ENCODE results near the gene PPP6C.
"Not testable (repeated sequence)": the region's sequence is repeated elsewhere in the genome, so short reads cannot be mapped to it uniquely, and the experiment has no call there.

PPP6C gene

GRCh38 chr9:125172031-125172755, 17.4 kb downstream of the PPP6C start:
- H3K9me3 ChIP-seq, result no peaks in the 10 kb centered on the region
- H3K36me3 ChIP-seq (replicated peaks), result peaks cover 15% of the 10 kb centered on the region
- no peaks in the 10 kb centered on the region; the same call in 1 of the 2 replicates for H3K4me1 ChIP-seq
- peak in 1 of 2 experiments; percentile 15 for DNase-seq (ENCODE audit: low spot score in 2 of 2)
- in situ Hi-C loops (cut with MboI; ENCODE audit: low sequenced_read_pairs), result no loop called here
- no peaks in the 10 kb centered on the region for H3K27me3 ChIP-seq (ENCODE audit: low read depth)
- no peak overlapping the region for H3K4me3 ChIP-seq

GRCh38 chr9:125169895-125170294, 19.7 kb downstream of the PPP6C start:
- Histone ChIP-seq H3K9me3 (no peaks in the 10 kb centered on the region), H3K36me3 (replicated peaks) (peaks cover 15% of the 10 kb centered on the region), H3K4me3 (no peak overlapping the region), H3K4me1 (no peaks in the 10 kb centered on the region; the same call in 1 of the 2 replicates), H3K27me3 (ENCODE audit: low read depth) (no peaks in the 10 kb centered on the region)
- in situ Hi-C loops (cut with MboI; ENCODE audit: low sequenced_read_pairs), result no loop called here
- no peak for DNase-seq (ENCODE audit: low spot score in 2 of 2)

- in situ Hi-C loops (cut with MboI; ENCODE audit: low sequenced_read_pairs), result no loop called here
- DNase-seq (ENCODE audit: low spot score in 2 of 2), result no peak
- H3K27me3 ChIP-seq (ENCODE audit: low read depth), result no peaks in the 10 kb centered on the region
- no peaks in the 10 kb centered on the region for H3K4me1 ChIP-seq
- no peak overlapping the region for H3K4me3 ChIP-seq
- H3K36me3 ChIP-seq (replicated peaks), result peaks cover 10% of the 10 kb centered on the region
- no peaks in the 10 kb centered on the region for H3K9me3 ChIP-seq
Measured at GRCh38 chr9:125166762-125167161, 22.8 kb downstream of the PPP6C start.

GRCh38 chr9:125162891-125163290, 26.7 kb downstream of the PPP6C start:
- H3K36me3 ChIP-seq (replicated peaks); DNase-seq (ENCODE audit: low spot score in 2 of 2); in situ Hi-C loops (cut with MboI; ENCODE audit: low sequenced_read_pairs); H3K4me1 ChIP-seq; H3K4me3 ChIP-seq; H3K27me3 ChIP-seq (ENCODE audit: low read depth); H3K9me3 ChIP-seq: not testable (repeated sequence)

GRCh38 chr9:125161284-125161918, 28.2 kb downstream of the PPP6C start:
- H3K9me3 ChIP-seq, result no peaks in the 10 kb centered on the region
- no peaks in the 10 kb centered on the region for H3K27me3 ChIP-seq (ENCODE audit: low read depth)
- H3K4me1 ChIP-seq, result no peaks in the 10 kb centered on the region
- DNase-seq (ENCODE audit: low spot score in 2 of 2), result no peak
- H3K4me3 ChIP-seq, result no peak overlapping the region
- 0 out of 2 replicates have a peak, but pooled peaks cover 6% of the 10 kb centered on the region for H3K36me3 ChIP-seq (replicated peaks)
- in situ Hi-C loops (cut with MboI; ENCODE audit: low sequenced_read_pairs), result no loop called here

DNA sequence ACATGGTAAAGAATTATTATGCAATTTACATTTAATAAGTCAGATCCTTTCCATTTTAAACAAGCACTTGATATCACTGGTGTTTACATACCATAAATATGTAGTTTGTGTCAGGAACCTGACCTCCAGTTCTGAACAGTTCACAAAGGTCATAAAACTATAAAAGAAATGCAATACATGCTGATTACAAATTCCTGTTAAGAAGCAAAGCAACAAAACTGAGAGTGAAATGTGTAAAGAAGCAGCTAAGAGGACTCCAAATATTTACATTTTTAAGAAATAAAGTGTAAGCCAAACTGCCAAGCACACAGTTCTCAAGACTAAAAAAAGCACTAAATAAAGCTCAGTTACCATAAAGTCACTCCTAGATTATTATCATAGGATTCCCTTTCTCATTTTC, 28.9 kb downstream of the PPP6C start:
- no peaks in the 10 kb centered on the region for H3K4me1 ChIP-seq
- no peaks in the 10 kb centered on the region for H3K27me3 ChIP-seq (ENCODE audit: low read depth)
- no peaks in the 10 kb centered on the region for H3K9me3 ChIP-seq
- no peak for DNase-seq (ENCODE audit: low spot score in 2 of 2)
- 0 out of 2 replicates have a peak, but pooled peaks cover 6% of the 10 kb centered on the region for H3K36me3 ChIP-seq (replicated peaks)
- H3K4me3 ChIP-seq, result no peak overlapping the region
- in situ Hi-C loops (cut with MboI; ENCODE audit: low sequenced_read_pairs), result no loop called here

DNA sequence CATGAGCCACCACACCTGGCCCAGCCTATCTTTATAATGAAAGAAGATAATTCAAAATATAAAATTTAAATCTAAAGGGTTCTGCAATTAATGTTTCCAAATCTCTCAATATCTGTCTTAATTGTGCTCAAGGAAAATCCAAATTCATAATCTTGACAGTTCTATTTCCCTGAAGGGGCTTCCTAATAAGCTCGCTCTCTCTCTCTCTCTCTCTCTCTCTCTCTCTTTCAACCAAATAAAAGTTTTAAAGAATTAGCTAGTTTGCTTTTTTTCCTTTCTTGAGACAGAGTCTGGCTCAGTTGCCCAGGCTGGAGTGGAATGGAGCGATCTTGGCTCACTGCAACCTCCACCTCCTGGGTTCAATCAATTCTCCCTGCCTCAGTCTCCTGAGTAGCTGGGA, 33.1 kb downstream of the PPP6C start:
- H3K4me3 ChIP-seq, result no peak overlapping the region
- H3K36me3 ChIP-seq (replicated peaks), result peaks cover 28% of the 10 kb centered on the region
- H3K4me1 ChIP-seq, result no peaks in the 10 kb centered on the region
- no peaks in the 10 kb centered on the region for H3K9me3 ChIP-seq
- in situ Hi-C loops (cut with MboI; ENCODE audit: low sequenced_read_pairs), result no loop called here
- H3K27me3 ChIP-seq (ENCODE audit: low read depth), result no peaks in the 10 kb centered on the region
- no peak for DNase-seq (ENCODE audit: low spot score in 2 of 2)

GRCh38 chr9:125153712-125154367, 35.8 kb downstream of the PPP6C start:
- no peaks in the 10 kb centered on the region for H3K9me3 ChIP-seq
- peaks cover 42% of the 10 kb centered on the region for H3K36me3 ChIP-seq (replicated peaks)
- in situ Hi-C loops (cut with MboI; ENCODE audit: low sequenced_read_pairs), result no loop called here
- no peaks in the 10 kb centered on the region for H3K4me1 ChIP-seq
- no peak for DNase-seq (ENCODE audit: low spot score in 2 of 2)
- no peak overlapping the region for H3K4me3 ChIP-seq
- no peaks in the 10 kb centered on the region for H3K27me3 ChIP-seq (ENCODE audit: low read depth)

- in situ Hi-C loops (cut with MboI; ENCODE audit: low sequenced_read_pairs), result no loop called here
Measured at GRCh38 chr9:125151730-125152129, 37.9 kb downstream of the PPP6C start.

DNA sequence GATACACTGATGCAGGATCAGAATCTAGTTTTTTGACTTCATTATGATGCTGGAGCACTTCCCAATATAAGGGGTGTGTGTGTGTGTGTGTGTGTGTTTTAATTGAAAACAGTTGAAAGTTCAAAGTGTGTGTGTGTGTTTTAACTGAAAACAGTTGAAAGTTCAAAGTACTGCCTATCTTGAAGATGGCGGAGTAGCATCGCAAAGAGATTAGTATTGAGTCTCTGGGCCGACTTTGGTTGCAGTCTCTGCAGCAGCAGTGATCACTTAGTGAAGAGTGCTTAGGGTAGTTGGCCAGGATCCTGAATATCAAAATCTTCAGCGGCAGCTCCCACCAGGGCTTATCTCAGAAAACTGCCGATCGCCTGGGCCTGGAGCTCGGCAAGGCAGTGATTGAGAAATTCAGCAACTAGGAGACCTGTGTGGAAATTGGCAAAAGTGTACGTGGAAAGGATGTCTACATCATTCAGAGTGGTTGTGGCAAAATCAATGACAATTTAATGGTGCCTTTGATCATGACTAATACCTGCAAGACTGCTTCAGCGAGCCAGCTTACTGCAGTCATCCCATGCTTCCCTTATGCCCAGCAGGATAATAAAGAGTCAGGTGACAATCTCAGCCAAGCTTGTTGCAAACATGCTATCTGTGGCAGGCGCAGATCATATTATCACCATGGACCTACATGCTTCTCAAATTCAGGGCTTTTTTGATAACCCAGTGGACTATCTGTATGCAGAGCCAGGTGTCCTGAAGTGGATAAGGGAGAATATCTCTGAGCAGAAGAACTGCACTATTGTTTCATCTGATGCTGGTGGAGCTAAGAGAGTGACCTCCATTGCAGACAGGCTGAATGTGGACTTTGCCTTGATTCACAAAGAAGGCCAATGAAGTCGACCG, 39.0 kb downstream of the PPP6C start:
- no peaks in the 10 kb centered on the region for H3K9me3 ChIP-seq
- H3K36me3 ChIP-seq (replicated peaks), result peaks cover 42% of the 10 kb centered on the region
- no peaks in the 10 kb centered on the region for H3K4me1 ChIP-seq
- H3K4me3 ChIP-seq, result no peak overlapping the region
- H3K27me3 ChIP-seq (ENCODE audit: low read depth), result no peaks in the 10 kb centered on the region
- DNase-seq (ENCODE audit: low spot score in 2 of 2), result no peak
- in situ Hi-C loops (cut with MboI; ENCODE audit: low sequenced_read_pairs), result no loop called here

More at GRCh38 chr9:125151730-125152129, 37.9 kb downstream of the PPP6C start:
- Histone ChIP-seq H3K36me3 (replicated peaks) (peaks cover 42% of the 10 kb centered on the region), H3K4me3 (no peak overlapping the region), H3K4me1 (no peaks in the 10 kb centered on the region), H3K9me3 (no peaks in the 10 kb centered on the region), H3K27me3 (ENCODE audit: low read depth) (no peaks in the 10 kb centered on the region)
- no peak for DNase-seq (ENCODE audit: low spot score in 2 of 2)

- Histone ChIP-seq H3K9me3 (no peaks in the 10 kb centered on the region), H3K4me3 (no peak overlapping the region), H3K36me3 (replicated peaks) (peaks cover 24% of the 10 kb centered on the region), H3K4me1 (no peaks in the 10 kb centered on the region), H3K27me3 (ENCODE audit: low read depth) (no peaks in the 10 kb centered on the region)
- in situ Hi-C loops (cut with MboI; ENCODE audit: low sequenced_read_pairs), result no loop called here
- no peak for DNase-seq (ENCODE audit: low spot score in 2 of 2)
Measured at GRCh38 chr9:125147401-125147951, 42.1 kb downstream of the PPP6C start.

DNA sequence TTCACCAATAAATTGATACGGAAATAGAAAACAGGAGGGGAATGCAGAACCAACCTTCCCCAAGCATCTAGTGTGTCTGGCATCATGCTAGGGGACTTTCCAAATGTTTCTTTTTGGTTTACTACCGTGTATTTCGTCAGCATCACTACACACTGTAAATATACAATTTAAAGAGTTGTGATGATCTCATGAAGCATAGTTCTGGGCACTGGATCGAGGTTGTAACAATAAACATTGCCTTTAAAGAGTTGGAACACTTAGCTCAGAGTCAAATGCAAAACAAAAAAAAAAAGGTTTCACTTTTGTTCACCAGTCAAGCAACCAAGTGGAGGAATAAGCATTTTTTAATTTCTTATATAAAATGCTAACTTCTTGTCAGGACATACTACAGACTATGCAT, 43.4 kb downstream of the PPP6C start:
- Histone ChIP-seq H3K9me3 (no peaks in the 10 kb centered on the region), H3K36me3 (replicated peaks) (peaks cover 24% of the 10 kb centered on the region), H3K4me1 (peaks cover 11% of the 10 kb centered on the region), H3K27me3 (ENCODE audit: low read depth) (no peaks in the 10 kb centered on the region), H3K4me3 (no peak overlapping the region)
- no peak for DNase-seq (ENCODE audit: low spot score in 2 of 2)
- in situ Hi-C loops (cut with MboI; ENCODE audit: low sequenced_read_pairs), result no loop called here

DNA sequence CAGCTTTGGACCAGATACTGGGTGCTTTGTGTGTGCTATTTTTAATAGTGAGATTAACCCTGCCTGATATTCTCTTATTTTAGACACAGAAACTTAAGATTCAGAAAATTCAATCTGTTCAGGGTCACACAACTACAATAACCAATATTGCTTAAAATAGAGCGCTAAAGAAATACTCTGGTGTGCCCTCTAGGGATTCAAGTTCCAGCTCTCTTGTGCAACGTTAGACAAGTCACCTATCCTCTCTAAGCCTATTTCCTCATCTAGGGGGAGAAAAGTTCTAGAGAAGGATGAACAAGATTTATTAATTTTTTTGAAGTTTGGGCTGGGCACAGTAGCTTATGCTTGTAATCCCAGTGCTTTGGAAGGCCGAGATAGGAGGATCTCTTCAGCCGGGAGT, 44.2 kb downstream of the PPP6C start:
- peaks cover 11% of the 10 kb centered on the region for H3K4me1 ChIP-seq

More for the DNA sequence above, 44.2 kb downstream of the PPP6C start:
- in situ Hi-C loops (cut with MboI; ENCODE audit: low sequenced_read_pairs), result no loop called here
- no peaks in the 10 kb centered on the region for H3K27me3 ChIP-seq (ENCODE audit: low read depth)
- H3K9me3 ChIP-seq, result no peaks in the 10 kb centered on the region
- no peak for DNase-seq (ENCODE audit: low spot score in 2 of 2)
- no peak overlapping the region for H3K4me3 ChIP-seq
- H3K36me3 ChIP-seq (replicated peaks), result peaks cover 20% of the 10 kb centered on the region; the same call in 1 of the 2 replicates

Data from HAP-1 (cell line).